Activated CD4-positive, alpha-beta T cell treated with anti-CD3 and anti-CD28 coated beads for 36 hours (primary cell): ENCODE results near the gene RARA. TPM values are rescaled to one million over a fixed set of nuclear protein-coding genes. Genes with fewer than 3 reads are reported as not detected.

Source experiments
- ATAC-seq: fragments of 200-7000 bp; cut with Tn5 transposase; one replicate; pipeline ENCODE4 v1.10.0; 2021; ENCODE audit warnings: mild to moderate bottlenecking, moderate library complexity
- CTCF ChIA-PET: fragments of 350-600 bp; sonication (Branson Sonifier 250); formaldehyde crosslinking; loops from one replicate; lab custom pipeline; 2021; ENCODE audit warnings: antibody characterized with exemption; lab: Charles Lee
- POLR2A ChIA-PET: fragments of 350-600 bp; sonication (Branson Sonifier 250); formaldehyde crosslinking; loops from one replicate; lab custom pipeline; 2021; ENCODE audit warnings: antibody characterized with exemption, inconsistent platforms; lab: Charles Lee
- DNase-seq: peaks from one replicate; pipeline ENCODE4 v3.0.0-alpha.2; 2020
- H3K27ac Mint-ChIP-seq: one replicate; pipeline ENCODE4 v1.8.0; 2021; ENCODE audit warnings: mixed read lengths
- H3K27me3 Mint-ChIP-seq: one replicate; pipeline ENCODE4 v1.8.0; 2021; ENCODE audit warnings: mixed read lengths
- H3K36me3 Mint-ChIP-seq: one replicate; pipeline ENCODE4 v1.8.0; 2021; ENCODE audit warnings: low read depth, mixed read lengths
- H3K4me1 Mint-ChIP-seq: one replicate; pipeline ENCODE4 v1.8.0; 2021; ENCODE audit warnings: mixed read lengths
- H3K4me3 Mint-ChIP-seq: one replicate; pipeline ENCODE4 v1.8.0; 2021; ENCODE audit warnings: mild to moderate bottlenecking, moderate library complexity, mixed read lengths
- H3K9me3 Mint-ChIP-seq: one replicate; pipeline ENCODE4 v1.8.0; 2021; ENCODE audit warnings: low read depth, mixed read lengths
- intact Hi-C, 2 experiments: fragments of 100-400 bp; cut with DNase I in 1 of 2; cut with micrococcal nuclease in 1 of 2; formaldehyde crosslinking; loops; one replicate each; pipeline versions ENCODE4 v1.14.2 to v1.15.1; 2022 to 2024; cut with DNase I, micrococcal nuclease
- total RNA-seq, 2 experiments: library from RNA; stranded (reverse); gene quantifications; one replicate each; pipeline ENCODE4 v1.2.3, GENCODE V29; 2021

RARA gene
- total RNA-seq, 2 experiments from 2014 or later = 29.8 to 40.2 TPM

GRCh38 chr17:40345994-40346764 is 37.2 kb downstream of the RARA start:
- Mint-ChIP-seq H3K4me1 (peaks cover 51% of the 10 kb centered on the region), H3K27ac (peak overlapping the region; percentile 11), H3K9me3 (no peaks in the 10 kb centered on the region), H3K36me3 (peaks cover 15% of the 10 kb centered on the region), H3K4me3 (peak overlapping the region; percentile 39), H3K27me3 (no peaks in the 10 kb centered on the region)
- DNase-seq (no peak), ATAC-seq (no peak)
- POLR2A ChIA-PET = no interaction called here
- intact Hi-C loops = loop anchor here in 1 of 2 experiments (1.0 kb wide), 1 partner anchor 159 kb away; no protein-coding TSS in a partner anchor
- CTCF ChIA-PET = interaction anchor here (0.6 to 2.1 kb wide), 9 partner anchors 9 to 1362 kb away, joined by 3 to 8 read pairs (median 3); no protein-coding TSS in a partner anchor

GRCh38 chr17:40346765-40347158 is 37.8 kb downstream of the RARA start:
- no peak for DNase-seq
- ChIA-PET CTCF (interaction anchor here (0.6 to 2.1 kb wide), 4 partner anchors 8 to 258 kb away, joined by 3 to 8 read pairs (median 4); no protein-coding TSS in a partner anchor), POLR2A (no interaction called here)
- no peak for ATAC-seq
- no peak overlapping the region for H3K4me3 Mint-ChIP-seq
- H3K27me3 Mint-ChIP-seq = no peaks in the 10 kb centered on the region
- intact Hi-C loops = loop anchor here in 1 of 2 experiments (1.0 kb wide), 1 partner anchor 159 kb away; no protein-coding TSS in a partner anchor
- H3K27ac Mint-ChIP-seq = no peak overlapping the region
- peaks cover 49% of the 10 kb centered on the region for H3K4me1 Mint-ChIP-seq
- peaks cover 15% of the 10 kb centered on the region for H3K36me3 Mint-ChIP-seq
- H3K9me3 Mint-ChIP-seq = no peaks in the 10 kb centered on the region

DNA sequence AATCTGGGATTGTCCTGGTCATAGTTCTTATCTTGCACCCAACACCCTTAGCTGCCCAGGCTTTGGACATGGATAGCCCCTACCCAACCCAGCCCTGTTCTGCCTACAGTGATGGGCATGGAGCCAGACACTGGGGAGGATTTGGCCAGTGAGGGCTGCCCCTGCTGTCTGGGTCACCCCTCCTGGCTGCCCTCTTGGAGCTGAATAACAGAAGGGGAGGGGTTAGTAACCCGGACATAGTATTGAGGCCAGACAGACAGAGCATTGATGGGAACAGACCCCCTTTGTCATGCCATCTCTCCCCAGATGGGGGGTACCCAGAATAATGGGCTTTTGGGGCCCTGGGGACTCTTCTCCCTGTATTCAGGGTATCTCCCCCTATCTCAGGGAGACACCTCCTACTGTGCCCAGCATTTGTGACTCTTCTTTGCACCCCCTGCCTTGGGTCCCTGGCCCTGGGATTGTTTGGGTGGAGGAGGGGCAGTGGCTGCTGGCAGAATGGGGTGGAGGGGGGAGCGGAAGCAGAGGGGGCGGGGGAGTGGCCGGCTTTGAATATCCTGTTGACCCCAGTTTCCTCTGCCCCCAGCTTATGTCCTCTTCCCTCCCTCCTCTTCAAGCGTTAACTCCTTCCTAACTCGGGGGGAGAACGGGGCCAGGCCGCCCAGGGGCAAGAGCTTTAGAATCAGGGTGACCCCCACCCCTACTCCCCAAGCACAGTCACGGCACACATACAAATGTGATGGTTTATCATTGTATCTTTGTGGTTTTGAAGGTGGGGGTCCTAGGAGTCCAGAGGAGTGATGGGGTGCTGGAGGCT is 38.5 kb downstream of the RARA start:
- no peak for DNase-seq
- peaks cover 53% of the 10 kb centered on the region for H3K4me1 Mint-ChIP-seq
- peak overlapping the region; percentile 51 for H3K27ac Mint-ChIP-seq
- ChIA-PET CTCF (interaction anchor here (0.6 to 1.5 kb wide), 5 partner anchors 14 to 249 kb away, joined by 3 to 5 read pairs (median 4); no protein-coding TSS in a partner anchor), POLR2A (no interaction called here)
- no peak for ATAC-seq
- no peaks in the 10 kb centered on the region for H3K9me3 Mint-ChIP-seq
- intact Hi-C loops = no loop called here
- peaks cover 22% of the 10 kb centered on the region for H3K36me3 Mint-ChIP-seq
- H3K27me3 Mint-ChIP-seq = no peaks in the 10 kb centered on the region
- H3K4me3 Mint-ChIP-seq = no peak overlapping the region

DNA sequence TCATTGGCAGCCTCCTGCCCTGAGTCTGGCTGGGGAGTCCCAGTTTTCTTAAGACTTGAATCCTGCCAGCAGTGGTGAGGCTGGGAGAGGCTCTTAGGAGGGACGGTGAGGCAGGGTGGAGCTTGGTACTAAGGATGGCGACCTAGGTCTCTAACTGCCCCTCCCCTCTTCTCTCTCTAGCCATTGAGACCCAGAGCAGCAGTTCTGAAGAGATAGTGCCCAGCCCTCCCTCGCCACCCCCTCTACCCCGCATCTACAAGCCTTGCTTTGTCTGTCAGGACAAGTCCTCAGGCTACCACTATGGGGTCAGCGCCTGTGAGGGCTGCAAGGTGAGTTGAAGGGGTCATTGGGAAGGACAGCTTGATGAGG is 39.1 kb downstream of the RARA start:
- peaks cover 23% of the 10 kb centered on the region for H3K36me3 Mint-ChIP-seq
- DNase-seq (no peak), ATAC-seq (no peak)
- no peaks in the 10 kb centered on the region for H3K9me3 Mint-ChIP-seq
- H3K27ac Mint-ChIP-seq = peak overlapping the region; percentile 0
- peaks cover 54% of the 10 kb centered on the region for H3K4me1 Mint-ChIP-seq
- H3K4me3 Mint-ChIP-seq = no peak overlapping the region
- POLR2A ChIA-PET = no interaction called here
- intact Hi-C loops = no loop called here
- no peaks in the 10 kb centered on the region for H3K27me3 Mint-ChIP-seq
- CTCF ChIA-PET = interaction anchor here (0.6 to 1.5 kb wide), 4 partner anchors 45 to 249 kb away, joined by 3 to 5 read pairs (median 4); no protein-coding TSS in a partner anchor

- DNase-seq (no peak), ATAC-seq (no peak)
- no peak overlapping the region for H3K4me3 Mint-ChIP-seq
- intact Hi-C loops = no loop called here
- peaks cover 48% of the 10 kb centered on the region for H3K4me1 Mint-ChIP-seq
- peaks cover 24% of the 10 kb centered on the region for H3K36me3 Mint-ChIP-seq
- peak overlapping the region; percentile 0 for H3K27ac Mint-ChIP-seq
- no peaks in the 10 kb centered on the region for H3K27me3 Mint-ChIP-seq
- ChIA-PET POLR2A (no interaction called here), CTCF (interaction anchor here (0.5 to 1.2 kb wide), 7 partner anchors 17 to 250 kb away, joined by 3 to 5 read pairs (median 3); no protein-coding TSS in a partner anchor)
- H3K9me3 Mint-ChIP-seq = no peaks in the 10 kb centered on the region
These were observed 39.8 kb downstream of the RARA start for GRCh38 chr17:40348562-40349476.

GRCh38 chr17:40349477-40349894 is 40.5 kb downstream of the RARA start:
- no peak for DNase-seq
- ChIA-PET CTCF (interaction anchor here (0.5 to 1.0 kb wide), 3 partner anchors 41 to 82 kb away, joined by 3 read pairs; no protein-coding TSS in a partner anchor), POLR2A (no interaction called here)
- Mint-ChIP-seq H3K9me3 (no peaks in the 10 kb centered on the region), H3K4me3 (no peak overlapping the region), H3K36me3 (peaks cover 24% of the 10 kb centered on the region), H3K4me1 (peaks cover 41% of the 10 kb centered on the region), H3K27ac (no peak overlapping the region), H3K27me3 (no peaks in the 10 kb centered on the region)
- intact Hi-C loops = no loop called here
- ATAC-seq = no peak

GRCh38 chr17:40349895-40350688 is 41.1 kb downstream of the RARA start:
- intact Hi-C loops = no loop called here
- peak overlapping the region; percentile 20 for H3K27ac Mint-ChIP-seq
- CTCF ChIA-PET = interaction anchor here (0.8 kb wide), 1 partner anchor 42 kb away, joined by 3 read pairs; no protein-coding TSS in a partner anchor

GRCh38 chr17:40350689-40351358 is 41.8 kb downstream of the RARA start:
- no peak overlapping the region for H3K4me3 Mint-ChIP-seq
- H3K4me1 Mint-ChIP-seq = peaks cover 29% of the 10 kb centered on the region
- no peaks in the 10 kb centered on the region for H3K9me3 Mint-ChIP-seq
- ChIA-PET CTCF (interaction anchor here (0.7 to 6.4 kb wide), 4 partner anchors 17 to 57 kb away, joined by 3 to 125 read pairs (median 6); partner anchors contain the start of gene RARA), POLR2A (interaction anchor here (0.5 kb wide), 1 partner anchor 54 kb away, joined by 4 read pairs; no protein-coding TSS in a partner anchor)
- DNase-seq (no peak), ATAC-seq (no peak)
- H3K36me3 Mint-ChIP-seq = peaks cover 27% of the 10 kb centered on the region
- H3K27ac Mint-ChIP-seq = no peak overlapping the region
- no peaks in the 10 kb centered on the region for H3K27me3 Mint-ChIP-seq
- intact Hi-C loops = no loop called here

More at GRCh38 chr17:40349895-40350688, 41.1 kb downstream of the RARA start:
- no peak for ATAC-seq
- peaks cover 24% of the 10 kb centered on the region for H3K36me3 Mint-ChIP-seq
- no peak overlapping the region for H3K4me3 Mint-ChIP-seq
- no peak for DNase-seq
- POLR2A ChIA-PET = no interaction called here
- peaks cover 35% of the 10 kb centered on the region for H3K4me1 Mint-ChIP-seq
- H3K9me3 Mint-ChIP-seq = no peaks in the 10 kb centered on the region
- H3K27me3 Mint-ChIP-seq = no peaks in the 10 kb centered on the region

DNA sequence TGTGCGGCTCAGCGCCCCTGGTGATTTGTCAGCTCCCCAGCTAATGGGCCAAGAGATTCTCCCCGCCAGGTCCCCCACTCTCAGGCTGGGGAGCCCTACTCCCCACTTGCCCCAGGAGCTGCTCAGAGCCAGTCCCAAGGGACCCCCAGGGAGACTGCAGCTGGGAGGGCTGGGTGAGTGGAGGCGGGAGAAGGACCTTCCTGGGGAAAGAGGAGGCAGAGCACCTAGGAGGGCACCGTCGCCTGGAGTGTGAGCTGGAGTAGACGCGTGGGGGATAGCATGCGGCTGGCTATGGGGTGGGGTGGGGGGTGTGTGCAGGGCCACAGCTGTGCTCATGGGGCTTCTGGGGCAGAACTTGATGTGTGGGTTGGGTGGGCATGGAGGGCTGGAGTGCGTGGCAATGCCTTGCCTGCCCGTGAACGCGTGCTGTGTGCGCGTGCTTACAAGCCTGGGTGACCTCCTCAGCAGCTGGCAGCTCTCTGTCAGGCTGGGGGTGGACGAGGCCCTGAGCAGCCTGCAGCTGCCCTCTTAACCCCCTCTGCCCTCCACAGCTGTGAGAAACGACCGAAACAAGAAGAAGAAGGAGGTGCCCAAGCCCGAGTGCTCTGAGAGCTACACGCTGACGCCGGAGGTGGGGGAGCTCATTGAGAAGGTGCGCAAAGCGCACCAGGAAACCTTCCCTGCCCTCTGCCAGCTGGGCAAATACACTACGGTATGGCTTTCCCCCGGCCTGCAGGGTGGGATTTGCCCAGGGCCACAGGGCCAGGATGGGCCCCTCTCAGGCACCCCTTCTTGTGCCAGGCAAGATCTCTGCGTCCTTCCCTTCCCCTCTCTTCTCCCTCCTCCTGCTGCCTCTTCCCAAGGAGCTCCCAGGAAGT is 42.6 kb downstream of the RARA start:
- DNase-seq (no peak), ATAC-seq (no peak)
- Mint-ChIP-seq H3K4me3 (no peak overlapping the region), H3K27ac (no peak overlapping the region), H3K36me3 (peaks cover 27% of the 10 kb centered on the region), H3K9me3 (no peaks in the 10 kb centered on the region), H3K27me3 (no peaks in the 10 kb centered on the region), H3K4me1 (peaks cover 21% of the 10 kb centered on the region)
- POLR2A ChIA-PET = interaction anchor here (0.5 kb wide), 1 partner anchor 54 kb away, joined by 4 read pairs; no protein-coding TSS in a partner anchor
- intact Hi-C loops = no loop called here
- CTCF ChIA-PET = interaction anchor here (0.6 to 6.4 kb wide), 9 partner anchors 10 to 62 kb away, joined by 3 to 125 read pairs (median 4); partner anchors contain the start of gene RARA
